Measurements from ENCODE around the gene PUM2.

DNA sequence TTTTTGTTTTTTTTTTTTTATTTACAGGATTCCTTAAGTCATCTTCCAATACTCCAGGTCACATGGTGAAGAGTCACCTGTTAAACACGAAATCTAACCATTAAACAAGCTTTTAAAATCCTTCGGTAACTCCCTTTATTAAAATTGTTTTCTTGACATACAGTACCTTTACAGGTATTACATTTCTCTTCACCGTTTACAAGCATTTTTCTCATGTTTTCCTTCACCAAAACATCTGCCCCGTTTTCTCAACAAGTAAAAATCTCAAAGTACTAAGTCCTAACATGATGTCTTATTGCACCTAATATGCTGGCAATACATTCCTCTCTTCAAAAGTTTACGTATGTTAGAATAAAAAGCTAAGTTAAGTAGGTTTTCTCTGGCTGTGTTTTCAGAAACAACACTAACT is 1.1 kb downstream of the PUM2 start:
- no peak for TF ChIP-seq POLR2A (IDR thresholded peaks at IDR 0.05; ENCODE audit: low read length)
- TF ChIP-seq GATA1 (IDR thresholded peaks at IDR 0.05; ENCODE audit: low read depth, low read length), result no peak

All from erythroblast (primary cell).